Thyroid gland (tissue), 4 donors: Measurements from ENCODE around the gene PSMB11. TPM values are rescaled to one million over a fixed set of nuclear protein-coding genes. Genes with fewer than 3 reads are reported as not detected.

Experiments
- DNase-seq, 2 donors: peaks; one replicate each; pipeline ENCODE4 v3.0.0-alpha.2; 2019
- H3K27ac ChIP-seq, 3 donors: fragments of 200-600 bp; sonication (generic); 1 replicate in 2 of 3; 2 replicates in 1 of 3; pipeline ENCODE4 v1.5.1; 2016 to 2019; ENCODE audit warnings: mild to moderate bottlenecking in 1 of 3, moderate library complexity in 1 of 3
- H3K27me3 ChIP-seq: fragments of 200-600 bp; sonication (generic); one replicate; pipeline ENCODE4 v1.5.1; 2019
- H3K36me3 ChIP-seq, 2 donors: fragments of 200-600 bp; sonication (generic); one replicate each; pipeline ENCODE4 v1.5.1; 2016 to 2019
- H3K4me1 ChIP-seq, 2 donors: fragments of 200-600 bp; sonication (generic); one replicate each; pipeline ENCODE4 v1.5.1; 2017 to 2019
- H3K4me3 ChIP-seq, 3 donors: fragments of 200-600 bp; sonication (generic); replicated peaks in 1 of 3; 1 replicate in 2 of 3; 2 replicates in 1 of 3; pipeline ENCODE4 v1.5.1; 2016; ENCODE audit warnings: mild to moderate bottlenecking in 1 of 3
- H3K9me3 ChIP-seq: fragments of 200-600 bp; sonication (generic); one replicate; pipeline ENCODE4 v1.5.1; 2017
- CTCF ChIP-seq, 6 experiments: fragments of 200-600 bp in 3 of 6; fragments of 450-650 bp in 3 of 6; sonication (generic) in 3 of 6; IDR thresholded peaks; one replicate each; pipeline ENCODE4 v1.5.1; 2016 to 2019; ENCODE audit warnings: antibody characterized with exemption in 6 of 6, mild to moderate bottlenecking in 2 of 6, inconsistent platforms in 1 of 6, moderate library complexity in 1 of 6
- POLR2A ChIP-seq, 2 donors: fragments of 450-650 bp; IDR thresholded peaks; one replicate each; pipeline ENCODE4 v1.6.1; 2017; ENCODE audit warnings: antibody characterized with exemption in 2 of 2, mild to moderate bottlenecking in 2 of 2, moderate library complexity in 1 of 2
- WGBS, 2 donors: methylation state at CpG; one replicate each; pipeline ENCODE4 v1.1.5; 2017; 5-methylcytosine and 5-hydroxymethylcytosine counted together
- intact Hi-C: fragments of 100-400 bp; cut with DNase I; formaldehyde crosslinking; loops from one replicate; pipeline ENCODE4 v1.15.1; 2023
- total RNA-seq, 4 donors: library from RNA; depleted of rRNA; stranded (reverse); fragments of >200 nt; gene quantifications; one replicate each; pipeline ENCODE4 v1.2.3, GENCODE V29; 2016

PSMB11 gene
- total RNA-seq, 4 donors from 2014 or later, result not detected

GRCh38 chr14:23091294-23092225, 49.5 kb downstream of the PSMB11 start:
- 86% methylated on average over 12 of the region's 12 CpGs for WGBS, 2 donors
- H3K27me3 ChIP-seq, result no peaks in the 10 kb centered on the region
- intact Hi-C loops, result no loop called here
- H3K36me3 ChIP-seq, result peaks cover 28 to 39% of the 10 kb centered on the region in 2 donors
- no peak overlapping the region for H3K4me3 ChIP-seq
- H3K4me1 ChIP-seq, result peaks cover 34 to 40% of the 10 kb centered on the region in 2 donors
- peak overlapping the region in 2 of 3 donors; percentile 57 to 67 for H3K27ac ChIP-seq
- DNase-seq, result no peak
- TF ChIP-seq POLR2A (IDR thresholded peaks at IDR 0.05) (no peak), CTCF (IDR thresholded peaks at IDR 0.05) (no peak)
- no peaks in the 10 kb centered on the region for H3K9me3 ChIP-seq

GRCh38 chr14:23093104-23093503, 51.1 kb downstream of the PSMB11 start:
- WGBS, 2 donors, result 51 to 69% methylated on average over 2 of the region's 2 CpGs
- DNase-seq, result no peak
- peak overlapping the region in 1 of 3 donors; percentile 69 for H3K4me3 ChIP-seq
- peaks cover 22 to 31% of the 10 kb centered on the region in 2 donors for H3K36me3 ChIP-seq
- H3K9me3 ChIP-seq, result no peaks in the 10 kb centered on the region
- intact Hi-C loops, result no loop called here
- H3K4me1 ChIP-seq, result peaks cover 36 to 48% of the 10 kb centered on the region in 2 donors
- TF ChIP-seq POLR2A (IDR thresholded peaks at IDR 0.05) (no peak), CTCF (IDR thresholded peaks at IDR 0.05) (no peak)
- peak overlapping the region in 2 of 3 donors; percentile 2 to 98 for H3K27ac ChIP-seq
- H3K27me3 ChIP-seq, result no peaks in the 10 kb centered on the region

- no peaks in the 10 kb centered on the region for H3K9me3 ChIP-seq
- intact Hi-C loops, result no loop called here
- H3K27me3 ChIP-seq, result no peaks in the 10 kb centered on the region
- peak overlapping the region in 1 of 3 donors; percentile 69 for H3K4me3 ChIP-seq
- TF ChIP-seq POLR2A (IDR thresholded peaks at IDR 0.05) (no peak), CTCF (IDR thresholded peaks at IDR 0.05) (no peak)
- peaks cover 23 to 35% of the 10 kb centered on the region in 2 donors for H3K36me3 ChIP-seq
- 34 to 36% methylated on average over 2 of the region's 2 CpGs for WGBS, 2 donors
- H3K4me1 ChIP-seq, result peaks cover 36 to 48% of the 10 kb centered on the region in 2 donors
- H3K27ac ChIP-seq, result peak overlapping the region in 2 of 3 donors; percentile 2 to 98
- DNase-seq, result peak in 1 of 2 donors; percentile 27
These were observed 51.5 kb downstream of the PSMB11 start for GRCh38 chr14:23093526-23093925.

Other genes starting within 250 kb of the PSMB11 start
- gene SLC7A7, start 226.8 kb upstream of the PSMB11 start, total RNA-seq, result 10 to 100 TPM in 3 of 4 donors, 1 to 10 TPM in 1; 8.4 to 15.1 (median 13.7) TPM
- 100 to 1,000 TPM in 2 of 4 donors, 10 to 100 TPM in 2; 43.7 to 166 (median 76.3) TPM for gene MRPL52, start 212.3 kb upstream of the PSMB11 start, total RNA-seq
- 100 to 1,000 TPM in 1 of 4 donors, 10 to 100 TPM in 3; 59.7 to 119 (median 88.5) TPM for gene MMP14, start 205.6 kb upstream of the PSMB11 start, total RNA-seq
- 100 to 1,000 TPM; 107 to 143 (median 121) TPM for gene LRP10, start 170.5 kb upstream of the PSMB11 start, total RNA-seq
- 1 to 10 TPM in 1 of 4 donors, under 1 TPM in 2, not detected in 1; 0.54 to 1.2 (median 0.89) TPM for gene REM2, start 159.0 kb upstream of the PSMB11 start, total RNA-seq
- gene RBM23, start 123.1 kb upstream of the PSMB11 start, total RNA-seq, result 1,000 to 10,000 TPM in 2 of 4 donors, 100 to 1,000 TPM in 2; 157 to 1,409 (median 683) TPM
- 10 to 100 TPM; 60.7 to 73.8 (median 63.2) TPM for gene PRMT5, start 112.8 kb upstream of the PSMB11 start, total RNA-seq
- gene HAUS4, start 85.1 kb upstream of the PSMB11 start, total RNA-seq, result 10 to 100 TPM; 25.7 to 40.8 (median 40.0) TPM
- gene AJUBA, start 59.7 kb upstream of the PSMB11 start, total RNA-seq, result 10 to 100 TPM; 18.4 to 40.5 (median 34.8) TPM
- 10 to 100 TPM; 11.6 to 20.6 (median 15.4) TPM for gene C14orf93, start 32.1 kb upstream of the PSMB11 start, total RNA-seq
- 100 to 1,000 TPM in 2 of 4 donors, 10 to 100 TPM in 2; 75.7 to 215 (median 113) TPM for gene PSMB5, start 7.3 kb upstream of the PSMB11 start, total RNA-seq
- 1 to 10 TPM; 2.9 to 7.8 (median 5.6) TPM for gene CDH24, start 15.3 kb downstream of the PSMB11 start, total RNA-seq
- 100 to 1,000 TPM; 143 to 195 (median 152) TPM for gene ACIN1, start 52.9 kb downstream of the PSMB11 start, total RNA-seq
- 10 to 100 TPM; 21.3 to 37.1 (median 28.9) TPM for gene C14orf119, start 53.3 kb downstream of the PSMB11 start, total RNA-seq
- gene CIROP, start 62.8 kb downstream of the PSMB11 start, total RNA-seq, result under 1 TPM in 1 of 4 donors, not detected in 3; 0.11 TPM
- not detected for gene CEBPE, start 77.0 kb downstream of the PSMB11 start, total RNA-seq
- gene SLC7A8, start 141.4 kb downstream of the PSMB11 start, total RNA-seq, result 10 to 100 TPM; 44.2 to 79.4 (median 53.1) TPM
- gene RNF212B, start 195.7 kb downstream of the PSMB11 start, total RNA-seq, result under 1 TPM in 1 of 4 donors, not detected in 3; 0.40 TPM
- 10 to 100 TPM; 13.0 to 16.5 (median 15.0) TPM for gene HOMEZ, start 243.9 kb downstream of the PSMB11 start, total RNA-seq